ENCODE measurements around the gene HLF.

Gene HLF

GRCh38 chr17:55292094-55292493, 27.3 kb downstream of the HLF start:
- no peak for DNase-seq (ENCODE audit: low read depth)

GRCh38 chr17:55294042-55294751, 29.4 kb downstream of the HLF start:
- DNase-seq (ENCODE audit: low read depth), result no peak

GRCh38 chr17:55295411-55296170, 30.8 kb downstream of the HLF start:
- DNase-seq (ENCODE audit: low read depth), result peak; percentile 16

- no peak for DNase-seq (ENCODE audit: low read depth)
These were observed 31.5 kb downstream of the HLF start for GRCh38 chr17:55296171-55296695.

- DNase-seq (ENCODE audit: low read depth), result no peak
These were observed 31.9 kb downstream of the HLF start for GRCh38 chr17:55296699-55297098.

- DNase-seq (ENCODE audit: low read depth), result no peak
These were observed 33.5 kb downstream of the HLF start for GRCh38 chr17:55298111-55298730.

- DNase-seq (ENCODE audit: low read depth), result no peak
These were observed 34.5 kb downstream of the HLF start for GRCh38 chr17:55299162-55299838.

- DNase-seq (ENCODE audit: low read depth), result no peak
These were observed 35.1 kb downstream of the HLF start for GRCh38 chr17:55299890-55300289.

GRCh38 chr17:55300479-55301290, 35.9 kb downstream of the HLF start:
- no peak for DNase-seq (ENCODE audit: low read depth)

- no peak for DNase-seq (ENCODE audit: low read depth)
These were observed 37.0 kb downstream of the HLF start for GRCh38 chr17:55301521-55302406.

- DNase-seq (ENCODE audit: low read depth), result no peak
These were observed 37.6 kb downstream of the HLF start for GRCh38 chr17:55302407-55302787.

- no peak for DNase-seq (ENCODE audit: low read depth)
These were observed 38.3 kb downstream of the HLF start for GRCh38 chr17:55303008-55303493.

GRCh38 chr17:55303701-55304145, 39.0 kb downstream of the HLF start:
- DNase-seq (ENCODE audit: low read depth), result no peak

- DNase-seq (ENCODE audit: low read depth), result no peak
These were observed 39.6 kb downstream of the HLF start for GRCh38 chr17:55304171-55304859.

GRCh38 chr17:55305321-55306087, 40.7 kb downstream of the HLF start:
- no peak for DNase-seq (ENCODE audit: low read depth)

GRCh38 chr17:55307879-55308278, 43.1 kb downstream of the HLF start:
- no peak for DNase-seq (ENCODE audit: low read depth)

- no peak for DNase-seq (ENCODE audit: low read depth)
These were observed 44.0 kb downstream of the HLF start for GRCh38 chr17:55308613-55309391.

GRCh38 chr17:55311767-55312375, 47.1 kb downstream of the HLF start:
- DNase-seq (ENCODE audit: low read depth), result no peak
